GM12878 (cell line): ENCODE data around the gene RMC1. TPM values are rescaled to one million over a fixed set of nuclear protein-coding genes. Genes with fewer than 3 reads are reported as not detected.

Experiments
- ASH2L ChIP-seq: fragments of 300-600, 200-600 bp; sonication (generic); IDR thresholded peaks from 2 replicates; pipeline ENCODE4 v1.6.1; 2017; ENCODE audit warnings: low read depth, mild to moderate bottlenecking, borderline replicate concordance
- EP300 ChIP-seq, 2 experiments: fragments of 150-350 bp in 1 of 2; IDR thresholded peaks; 2 replicates each; pipeline ENCODE4 v1.6.1; 2011 to 2012; ENCODE audit warnings: low read depth in 2 of 2, low read length in 2 of 2, borderline replicate concordance in 1 of 2, improper control_type of control experiment in 1 of 2, inconsistent platforms in 1 of 2; ENCODE audit not compliant: control insufficient read depth in 1 of 2
- ETV6 ChIP-seq, 2 experiments: fragments of 450-650 bp in 1 of 2; IDR thresholded peaks in 1 of 2; conservative IDR thresholded peaks in 1 of 2; 2 replicates each; pipeline ENCODE4 v1.6.1; 2014; ENCODE audit warnings: antibody characterized with exemption in 1 of 2, borderline replicate concordance in 1 of 2, low read depth in 1 of 2, mild to moderate bottlenecking in 1 of 2, moderate library complexity in 1 of 2
- GABPA ChIP-seq: IDR thresholded peaks from 2 replicates; pipeline ENCODE4 v1.6.1; 2014; ENCODE audit warnings: antibody characterized with exemption, low read depth, mild to moderate bottlenecking, inconsistent platforms
- MXI1 ChIP-seq: fragments of 150-350 bp; IDR thresholded peaks from 2 replicates; pipeline ENCODE4 v1.6.1; 2011; ENCODE audit warnings: low read depth, mild to moderate bottlenecking, inconsistent platforms, low read length, improper control_type of control experiment
- NFYA ChIP-seq: IDR thresholded peaks from 2 replicates; pipeline ENCODE4 v1.6.1; 2011; ENCODE audit warnings: low read depth, mild to moderate bottlenecking, low read length, improper control_type of control experiment, borderline replicate concordance
- NR2C2 ChIP-seq: IDR thresholded peaks from 2 replicates; pipeline ENCODE4 v1.6.1; 2011; ENCODE audit warnings: borderline replicate concordance, low read depth; ENCODE audit not compliant: control insufficient read depth, insufficient read length
- RBBP5 ChIP-seq: fragments of 200-600 bp; sonication (generic); conservative IDR thresholded peaks from 2 replicates; pipeline ENCODE4 v1.6.1; 2016
- SP1 ChIP-seq: IDR thresholded peaks from one replicate; pipeline ENCODE4 v1.6.1; 2011; ENCODE audit warnings: low read depth, low read length
- SRF ChIP-seq, 2 experiments: IDR thresholded peaks; 2 replicates each; pipeline ENCODE4 v1.6.1; 2011; ENCODE audit warnings: low read depth in 2 of 2, low read length in 2 of 2, mild to moderate bottlenecking in 1 of 2, moderate library complexity in 1 of 2
- STAT3 ChIP-seq: IDR thresholded peaks from 2 replicates; pipeline ENCODE4 v1.6.1; 2011; ENCODE audit warnings: low read depth, low read length, improper control_type of control experiment
- SUPT20H ChIP-seq: IDR thresholded peaks from 2 replicates; pipeline ENCODE4 v1.6.1; 2011; ENCODE audit warnings: low read depth, mild to moderate bottlenecking, low read length, moderate library complexity, borderline replicate concordance; ENCODE audit not compliant: control insufficient read depth
- ZNF274 ChIP-seq: IDR thresholded peaks from one replicate; pipeline ENCODE4 v1.8.0; 2011; ENCODE audit not compliant: insufficient read length, insufficient read depth
- polyA plus RNA-seq, 11 experiments: library from polyadenylated mRNA; depleted of rRNA in 4 of 11; unstranded in 6 of 11; stranded (reverse) in 5 of 11; fragments of >200 nt; fragmentation: Nextera tagmentation in 4 of 11; fragmentation: Illumina TruSeq in 1 of 11; extraction: Ambion mirVana in 4 of 11; extraction: Trizol in 1 of 11; gene quantifications; 1 replicate in 1 of 11; 2 replicates in 10 of 11; pipeline versions ENCODE4 v1.2.1 to v1.2.3, GENCODE V29; 2011 to 2016; ENCODE audit warnings: inconsistent platforms in 2 of 11, missing spikeins in 2 of 11, low read depth in 1 of 11
- total RNA-seq, 4 experiments: library from RNA; depleted of rRNA in 3 of 4; stranded (reverse); fragments of >200 nt in 3 of 4; fragmentation: Illumina TruSeq in 1 of 4; extraction: Trizol in 1 of 4; gene quantifications; 2 replicates each; pipeline versions ENCODE4 v1.2.1 to v1.2.3, GENCODE V29; 2013 to 2021
- TF ChIP-seq, protein P1 (sequence below): fragments of 150-350 bp; IDR thresholded peaks from 2 replicates; pipeline ENCODE4 v1.6.1; 2016; ENCODE audit warnings: low read depth, low read length
- TF ChIP-seq, protein P2 (sequence below): IDR thresholded peaks from 2 replicates; pipeline ENCODE4 v1.6.1; 2011; ENCODE audit warnings: low read depth, mild to moderate bottlenecking, low read length, moderate library complexity, borderline replicate concordance; ENCODE audit errors: extremely low read depth
- TF ChIP-seq, protein P3 (sequence below): IDR thresholded peaks from 2 replicates; pipeline ENCODE4 v1.6.1; 2011; ENCODE audit warnings: borderline replicate concordance, low read depth, mild to moderate bottlenecking, moderate library complexity, mixed read lengths, low read length; ENCODE audit not compliant: insufficient read depth; ENCODE audit errors: extremely low read length
- TF ChIP-seq, protein P4 (sequence below): fragments of 450-650 bp; IDR thresholded peaks from 2 replicates; pipeline ENCODE4 v1.6.1; 2018; ENCODE audit warnings: mild to moderate bottlenecking, low read depth, moderate library complexity; ENCODE audit not compliant: partially characterized antibody
- TF ChIP-seq, protein P5 (sequence below), 3 experiments: IDR thresholded peaks in 2 of 3; conservative IDR thresholded peaks in 1 of 3; 2 replicates each; pipeline ENCODE4 v1.5.1; 2011; ENCODE audit warnings: low read depth in 3 of 3, low read length in 3 of 3, mild to moderate bottlenecking in 3 of 3, control low read depth in 2 of 3, moderate library complexity in 2 of 3, inconsistent platforms in 1 of 3, mixed read lengths in 1 of 3; ENCODE audit not compliant: control insufficient read depth in 2 of 3, insufficient read depth in 1 of 3; ENCODE audit errors: extremely low read depth in 1 of 3

Gene RMC1
- total and polyA plus RNA-seq, 10 of the 15 experiments (the other 5 are each of a cell fraction or from before 2014, with no cell fraction given): 8.4 to 57.6 (median 42.5) TPM

DNA sequence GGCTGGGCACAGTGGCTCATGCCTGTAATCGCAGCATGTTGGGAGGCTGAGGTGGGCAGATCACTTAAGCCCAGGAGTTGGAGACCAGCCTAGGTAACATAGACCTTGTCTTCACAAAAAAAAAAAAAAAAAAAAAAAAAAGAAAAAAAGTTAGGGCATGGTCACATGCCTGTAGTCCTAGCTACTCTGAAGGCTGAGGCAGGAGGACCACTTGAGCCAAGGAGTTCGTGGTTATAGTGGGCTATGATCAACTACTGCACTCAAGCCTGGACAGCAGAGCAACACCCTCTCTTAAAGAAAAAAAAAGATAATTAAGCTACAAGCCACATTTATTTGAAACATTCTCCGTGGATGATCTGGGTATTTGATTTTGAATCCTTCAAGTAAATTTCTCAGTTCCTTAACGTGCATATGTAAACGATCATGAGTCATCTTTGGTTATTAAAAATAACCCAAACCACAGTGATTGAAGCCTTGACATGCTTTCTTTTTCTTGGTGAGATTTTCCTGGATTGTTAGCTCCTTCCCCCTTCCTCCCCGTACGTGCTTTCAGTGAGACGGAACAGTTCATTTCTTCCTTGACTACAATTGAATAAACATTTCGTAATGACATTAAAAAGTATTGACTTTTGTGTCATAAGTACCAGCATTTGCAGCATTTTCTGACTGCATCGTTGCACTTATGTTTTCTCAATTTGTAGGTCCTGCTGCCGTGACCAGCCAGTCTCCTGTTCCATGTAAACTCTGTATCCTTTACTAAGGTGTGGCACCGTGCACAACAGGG is 20.3 kb downstream of the RMC1 start (continued):
- TF ChIP-seq, protein P1, sequence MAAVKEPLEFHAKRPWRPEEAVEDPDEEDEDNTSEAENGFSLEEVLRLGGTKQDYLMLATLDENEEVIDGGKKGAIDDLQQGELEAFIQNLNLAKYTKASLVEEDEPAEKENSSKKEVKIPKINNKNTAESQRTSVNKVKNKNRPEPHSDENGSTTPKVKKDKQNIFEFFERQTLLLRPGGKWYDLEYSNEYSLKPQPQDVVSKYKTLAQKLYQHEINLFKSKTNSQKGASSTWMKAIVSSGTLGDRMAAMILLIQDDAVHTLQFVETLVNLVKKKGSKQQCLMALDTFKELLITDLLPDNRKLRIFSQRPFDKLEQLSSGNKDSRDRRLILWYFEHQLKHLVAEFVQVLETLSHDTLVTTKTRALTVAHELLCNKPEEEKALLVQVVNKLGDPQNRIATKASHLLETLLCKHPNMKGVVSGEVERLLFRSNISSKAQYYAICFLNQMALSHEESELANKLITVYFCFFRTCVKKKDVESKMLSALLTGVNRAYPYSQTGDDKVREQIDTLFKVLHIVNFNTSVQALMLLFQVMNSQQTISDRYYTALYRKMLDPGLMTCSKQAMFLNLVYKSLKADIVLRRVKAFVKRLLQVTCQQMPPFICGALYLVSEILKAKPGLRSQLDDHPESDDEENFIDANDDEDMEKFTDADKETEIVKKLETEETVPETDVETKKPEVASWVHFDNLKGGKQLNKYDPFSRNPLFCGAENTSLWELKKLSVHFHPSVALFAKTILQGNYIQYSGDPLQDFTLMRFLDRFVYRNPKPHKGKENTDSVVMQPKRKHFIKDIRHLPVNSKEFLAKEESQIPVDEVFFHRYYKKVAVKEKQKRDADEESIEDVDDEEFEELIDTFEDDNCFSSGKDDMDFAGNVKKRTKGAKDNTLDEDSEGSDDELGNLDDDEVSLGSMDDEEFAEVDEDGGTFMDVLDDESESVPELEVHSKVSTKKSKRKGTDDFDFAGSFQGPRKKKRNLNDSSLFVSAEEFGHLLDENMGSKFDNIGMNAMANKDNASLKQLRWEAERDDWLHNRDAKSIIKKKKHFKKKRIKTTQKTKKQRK: no peak
- TF ChIP-seq STAT3: no peak
- no peak for TF ChIP-seq NR2C2
- TF ChIP-seq, protein P2, sequence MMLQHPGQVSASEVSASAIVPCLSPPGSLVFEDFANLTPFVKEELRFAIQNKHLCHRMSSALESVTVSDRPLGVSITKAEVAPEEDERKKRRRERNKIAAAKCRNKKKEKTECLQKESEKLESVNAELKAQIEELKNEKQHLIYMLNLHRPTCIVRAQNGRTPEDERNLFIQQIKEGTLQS: 0 out of 2 replicates have a peak, but pooled peaks have one; percentile 11
- TF ChIP-seq SRF (IDR thresholded peaks at IDR 0.05; ENCODE audit: low read depth in 2 of 2, low read length in 2 of 2): no peak
- TF ChIP-seq, protein P3, sequence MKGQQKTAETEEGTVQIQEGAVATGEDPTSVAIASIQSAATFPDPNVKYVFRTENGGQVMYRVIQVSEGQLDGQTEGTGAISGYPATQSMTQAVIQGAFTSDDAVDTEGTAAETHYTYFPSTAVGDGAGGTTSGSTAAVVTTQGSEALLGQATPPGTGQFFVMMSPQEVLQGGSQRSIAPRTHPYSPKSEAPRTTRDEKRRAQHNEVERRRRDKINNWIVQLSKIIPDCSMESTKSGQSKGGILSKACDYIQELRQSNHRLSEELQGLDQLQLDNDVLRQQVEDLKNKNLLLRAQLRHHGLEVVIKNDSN: no peak
- TF ChIP-seq RBBP5: no peak
- TF ChIP-seq, protein P4, sequence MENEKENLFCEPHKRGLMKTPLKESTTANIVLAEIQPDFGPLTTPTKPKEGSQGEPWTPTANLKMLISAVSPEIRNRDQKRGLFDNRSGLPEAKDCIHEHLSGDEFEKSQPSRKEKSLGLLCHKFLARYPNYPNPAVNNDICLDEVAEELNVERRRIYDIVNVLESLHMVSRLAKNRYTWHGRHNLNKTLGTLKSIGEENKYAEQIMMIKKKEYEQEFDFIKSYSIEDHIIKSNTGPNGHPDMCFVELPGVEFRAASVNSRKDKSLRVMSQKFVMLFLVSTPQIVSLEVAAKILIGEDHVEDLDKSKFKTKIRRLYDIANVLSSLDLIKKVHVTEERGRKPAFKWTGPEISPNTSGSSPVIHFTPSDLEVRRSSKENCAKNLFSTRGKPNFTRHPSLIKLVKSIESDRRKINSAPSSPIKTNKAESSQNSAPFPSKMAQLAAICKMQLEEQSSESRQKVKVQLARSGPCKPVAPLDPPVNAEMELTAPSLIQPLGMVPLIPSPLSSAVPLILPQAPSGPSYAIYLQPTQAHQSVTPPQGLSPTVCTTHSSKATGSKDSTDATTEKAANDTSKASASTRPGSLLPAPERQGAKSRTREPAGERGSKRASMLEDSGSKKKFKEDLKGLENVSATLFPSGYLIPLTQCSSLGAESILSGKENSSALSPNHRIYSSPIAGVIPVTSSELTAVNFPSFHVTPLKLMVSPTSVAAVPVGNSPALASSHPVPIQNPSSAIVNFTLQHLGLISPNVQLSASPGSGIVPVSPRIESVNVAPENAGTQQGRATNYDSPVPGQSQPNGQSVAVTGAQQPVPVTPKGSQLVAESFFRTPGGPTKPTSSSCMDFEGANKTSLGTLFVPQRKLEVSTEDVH: no peak
- no peak for TF ChIP-seq NFYA
- TF ChIP-seq EP300 (IDR thresholded peaks at IDR 0.05; ENCODE audit: borderline replicate concordance in 1 of 2, control insufficient read depth in 1 of 2, low read depth in 2 of 2, low read length in 2 of 2): 0 out of 4 replicates have a peak, but pooled peaks of 1 of the 2 experiments have one; percentile 22
- no peak for TF ChIP-seq GABPA
- TF ChIP-seq SP1: no peak
- TF ChIP-seq ETV6 (conservative IDR thresholded peaks at IDR 0.05 in 1 of 2, IDR thresholded peaks at IDR 0.05 in 1 of 2; ENCODE audit: borderline replicate concordance in 1 of 2, low read depth in 1 of 2): no peak
- no peak for TF ChIP-seq MXI1
- TF ChIP-seq SUPT20H: no peak
- no peak for TF ChIP-seq ASH2L
- TF ChIP-seq ZNF274: no peak
- TF ChIP-seq, protein P5, sequence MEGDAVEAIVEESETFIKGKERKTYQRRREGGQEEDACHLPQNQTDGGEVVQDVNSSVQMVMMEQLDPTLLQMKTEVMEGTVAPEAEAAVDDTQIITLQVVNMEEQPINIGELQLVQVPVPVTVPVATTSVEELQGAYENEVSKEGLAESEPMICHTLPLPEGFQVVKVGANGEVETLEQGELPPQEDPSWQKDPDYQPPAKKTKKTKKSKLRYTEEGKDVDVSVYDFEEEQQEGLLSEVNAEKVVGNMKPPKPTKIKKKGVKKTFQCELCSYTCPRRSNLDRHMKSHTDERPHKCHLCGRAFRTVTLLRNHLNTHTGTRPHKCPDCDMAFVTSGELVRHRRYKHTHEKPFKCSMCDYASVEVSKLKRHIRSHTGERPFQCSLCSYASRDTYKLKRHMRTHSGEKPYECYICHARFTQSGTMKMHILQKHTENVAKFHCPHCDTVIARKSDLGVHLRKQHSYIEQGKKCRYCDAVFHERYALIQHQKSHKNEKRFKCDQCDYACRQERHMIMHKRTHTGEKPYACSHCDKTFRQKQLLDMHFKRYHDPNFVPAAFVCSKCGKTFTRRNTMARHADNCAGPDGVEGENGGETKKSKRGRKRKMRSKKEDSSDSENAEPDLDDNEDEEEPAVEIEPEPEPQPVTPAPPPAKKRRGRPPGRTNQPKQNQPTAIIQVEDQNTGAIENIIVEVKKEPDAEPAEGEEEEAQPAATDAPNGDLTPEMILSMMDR (IDR thresholded peaks at IDR 0.05 in 2 of 3, conservative IDR thresholded peaks at IDR 0.05 in 1 of 3; ENCODE audit: control insufficient read depth in 2 of 3, extremely low read depth in 1 of 3, insufficient read depth in 1 of 3, low read depth in 3 of 3, low read length in 3 of 3): no peak
